ENCODE measurements around the gene TRPM8. TPM values are rescaled to one million over a fixed set of nuclear protein-coding genes. Genes with fewer than 3 reads are reported as not detected.
"Not testable (repeated sequence)": the region's sequence is repeated elsewhere in the genome, so short reads cannot be mapped to it uniquely, and the experiment has no call there.

Gene TRPM8
- total and polyA plus RNA-seq, 12 donors = not detected

DNA sequence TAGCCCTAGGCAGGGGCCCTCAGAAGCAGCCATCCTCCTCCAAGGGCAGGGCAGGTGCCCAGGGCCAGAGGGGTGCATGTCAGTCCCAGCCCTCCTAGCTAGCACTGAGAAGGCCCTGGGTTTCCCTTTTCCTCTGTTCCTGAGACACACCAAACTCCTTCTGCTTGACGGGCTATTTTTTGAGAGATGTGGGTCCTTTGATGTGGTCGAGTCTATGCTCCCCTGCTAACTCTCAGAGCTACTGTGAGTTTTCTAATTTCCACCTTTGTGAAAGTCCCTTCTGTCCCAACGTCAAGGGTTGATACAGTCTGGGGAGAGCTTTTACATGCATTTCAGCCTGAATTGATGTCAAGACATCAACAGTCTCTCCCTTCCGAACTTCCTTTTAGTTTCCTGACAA lies 51.4 kb downstream of the TRPM8 start:
- Histone ChIP-seq H3K36me3 (no peaks in the 10 kb centered on the region), H3K27me3 (peaks cover 0 to 13% (median 10%) of the 10 kb centered on the region in 7 donors), H3K4me1 (peaks cover 0 to 5% (median 0%) of the 10 kb centered on the region in 9 donors), H3K9me3 (no peaks in the 10 kb centered on the region), H3K27ac (no peak overlapping the region), H3K4me3 (no peak overlapping the region)
- WGBS, 2 donors = 67 to 76% methylated on average over 4 of the region's 4 CpGs
- TF ChIP-seq, protein P1, sequence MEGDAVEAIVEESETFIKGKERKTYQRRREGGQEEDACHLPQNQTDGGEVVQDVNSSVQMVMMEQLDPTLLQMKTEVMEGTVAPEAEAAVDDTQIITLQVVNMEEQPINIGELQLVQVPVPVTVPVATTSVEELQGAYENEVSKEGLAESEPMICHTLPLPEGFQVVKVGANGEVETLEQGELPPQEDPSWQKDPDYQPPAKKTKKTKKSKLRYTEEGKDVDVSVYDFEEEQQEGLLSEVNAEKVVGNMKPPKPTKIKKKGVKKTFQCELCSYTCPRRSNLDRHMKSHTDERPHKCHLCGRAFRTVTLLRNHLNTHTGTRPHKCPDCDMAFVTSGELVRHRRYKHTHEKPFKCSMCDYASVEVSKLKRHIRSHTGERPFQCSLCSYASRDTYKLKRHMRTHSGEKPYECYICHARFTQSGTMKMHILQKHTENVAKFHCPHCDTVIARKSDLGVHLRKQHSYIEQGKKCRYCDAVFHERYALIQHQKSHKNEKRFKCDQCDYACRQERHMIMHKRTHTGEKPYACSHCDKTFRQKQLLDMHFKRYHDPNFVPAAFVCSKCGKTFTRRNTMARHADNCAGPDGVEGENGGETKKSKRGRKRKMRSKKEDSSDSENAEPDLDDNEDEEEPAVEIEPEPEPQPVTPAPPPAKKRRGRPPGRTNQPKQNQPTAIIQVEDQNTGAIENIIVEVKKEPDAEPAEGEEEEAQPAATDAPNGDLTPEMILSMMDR (IDR thresholded peaks at IDR 0.05) = no peak
- no peak for ATAC-seq
- no peak for DNase-seq
- intact Hi-C loops (cut with DNase I) = no loop called here

DNA sequence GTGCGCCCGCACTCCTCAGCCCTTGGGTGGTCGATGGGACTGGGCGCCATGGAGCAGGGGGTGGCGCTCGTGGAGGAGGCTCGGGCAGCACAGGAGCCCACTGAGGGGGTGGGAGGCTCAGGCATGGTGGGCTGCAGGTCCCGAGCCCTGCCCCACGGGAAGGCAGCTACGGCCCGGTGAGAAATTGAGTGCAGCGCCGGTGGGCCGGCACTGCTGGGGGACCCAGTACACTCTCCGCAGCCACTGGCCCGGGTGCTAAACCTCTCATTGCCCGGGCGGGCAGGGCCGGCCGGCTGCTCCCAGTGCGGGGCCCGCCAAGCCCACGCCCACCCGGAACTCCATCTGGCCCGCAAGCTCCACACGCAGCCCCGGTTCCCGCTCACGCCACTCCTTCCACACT lies 55.3 kb downstream of the TRPM8 start:
- not testable (repeated sequence) for H3K4me3 ChIP-seq, H3K36me3 ChIP-seq, H3K27ac ChIP-seq, ATAC-seq, DNase-seq, H3K9me3 ChIP-seq
- intact Hi-C loops (cut with DNase I) = loop anchor here in 4 of 10 donors (10.0 kb wide), 2 partner anchors 532 to 572 kb away; no protein-coding TSS in a partner anchor
- WGBS, 2 donors = 97% methylated on average over 29 of the region's 29 CpGs
- Histone ChIP-seq H3K27me3 (peaks cover 0 to 32% (median 18%) of the 10 kb centered on the region in 7 donors), H3K4me1 (peaks cover 0 to 17% (median 0%) of the 10 kb centered on the region in 9 donors)

DNA sequence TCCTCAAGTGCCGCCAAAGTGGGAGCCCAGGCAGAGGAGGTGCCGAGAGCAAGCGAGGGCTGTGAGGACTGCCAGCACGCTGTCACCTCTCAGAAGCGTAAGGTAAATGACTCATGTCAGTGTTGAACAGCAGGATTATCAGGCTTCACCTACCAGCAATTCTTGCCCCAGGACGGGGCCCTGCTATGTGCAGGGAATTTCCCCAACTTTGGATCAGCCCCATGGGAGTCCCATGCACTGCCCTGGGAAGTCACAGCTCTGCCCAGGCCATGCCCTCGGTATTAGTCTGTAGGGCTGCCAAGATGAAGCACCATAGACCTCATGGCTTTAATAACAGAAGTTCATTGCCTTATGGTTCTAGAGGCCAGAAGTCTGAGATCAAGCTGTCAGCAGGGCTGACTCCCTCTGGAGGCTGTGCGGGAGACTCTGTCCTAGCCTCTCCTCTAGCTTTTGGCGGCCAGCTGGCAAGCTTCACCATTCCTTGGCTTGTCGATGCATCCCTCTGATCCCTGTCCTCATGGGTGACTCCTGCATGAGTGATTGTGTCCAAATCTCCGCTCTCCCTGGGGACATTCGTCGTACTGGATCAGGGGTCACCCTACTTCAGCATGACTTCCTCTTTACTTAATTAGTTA lies 55.9 kb downstream of the TRPM8 start:
- 72 to 77% methylated on average over 13 of the region's 13 CpGs for WGBS, 2 donors
- ATAC-seq (peak in 2 of 8 donors; percentile 25 to 28), DNase-seq (no peak)
- no peak overlapping the region for H3K27ac ChIP-seq
- peaks cover 0 to 17% (median 0%) of the 10 kb centered on the region in 9 donors for H3K4me1 ChIP-seq
- H3K36me3 ChIP-seq = no peaks in the 10 kb centered on the region
- intact Hi-C loops (cut with DNase I) = loop anchor here in 4 of 10 donors (10.0 kb wide), 2 partner anchors 532 to 572 kb away; no protein-coding TSS in a partner anchor
- H3K27me3 ChIP-seq = peaks cover 0 to 36% (median 21%) of the 10 kb centered on the region in 7 donors
- no peak overlapping the region for H3K4me3 ChIP-seq
- H3K9me3 ChIP-seq = no peaks in the 10 kb centered on the region
- TF ChIP-seq, protein P1 (IDR thresholded peaks at IDR 0.05) = no peak

DNA sequence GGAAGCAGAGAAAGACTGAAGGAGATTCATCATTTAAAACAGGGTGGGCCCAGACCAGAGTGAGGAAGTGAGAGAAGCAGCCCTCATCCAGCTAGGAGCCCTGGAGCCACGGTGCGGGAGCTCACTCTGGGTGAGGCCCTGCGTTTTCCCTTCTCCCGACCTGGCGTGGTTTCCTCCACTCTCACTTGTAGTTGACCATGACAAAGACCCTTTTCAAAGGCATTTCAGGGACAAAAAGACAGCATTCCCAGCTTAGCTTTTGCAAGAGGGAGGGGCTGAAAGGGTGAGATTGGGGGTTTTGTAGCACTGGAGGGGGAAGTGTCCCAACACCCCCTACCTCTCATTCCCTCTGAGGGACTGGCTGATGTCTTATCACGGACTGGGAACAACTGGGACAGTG lies 56.6 kb downstream of the TRPM8 start:
- Histone ChIP-seq H3K4me3 (no peak overlapping the region), H3K36me3 (no peaks in the 10 kb centered on the region), H3K27me3 (peaks cover 0 to 41% (median 23%) of the 10 kb centered on the region in 7 donors), H3K4me1 (peaks cover 0 to 17% (median 0%) of the 10 kb centered on the region in 9 donors), H3K9me3 (no peaks in the 10 kb centered on the region), H3K27ac (peak overlapping the region in 2 of 10 donors; percentile 6 to 34)
- intact Hi-C loops (cut with DNase I) = loop anchor here in 4 of 10 donors (10.0 kb wide), 2 partner anchors 531 to 571 kb away; no protein-coding TSS in a partner anchor
- TF ChIP-seq, protein P1 (IDR thresholded peaks at IDR 0.05) = no peak
- 64 to 68% methylated on average over 6 of the region's 6 CpGs for WGBS, 2 donors
- DNase-seq (no peak), ATAC-seq (peak in 4 of 8 donors; percentile 12 to 37 (median 24))

Data from heart right ventricle (tissue), 16 donors.